ENCODE data around the gene RNU6-9.

RNU6-9 gene

DNA sequence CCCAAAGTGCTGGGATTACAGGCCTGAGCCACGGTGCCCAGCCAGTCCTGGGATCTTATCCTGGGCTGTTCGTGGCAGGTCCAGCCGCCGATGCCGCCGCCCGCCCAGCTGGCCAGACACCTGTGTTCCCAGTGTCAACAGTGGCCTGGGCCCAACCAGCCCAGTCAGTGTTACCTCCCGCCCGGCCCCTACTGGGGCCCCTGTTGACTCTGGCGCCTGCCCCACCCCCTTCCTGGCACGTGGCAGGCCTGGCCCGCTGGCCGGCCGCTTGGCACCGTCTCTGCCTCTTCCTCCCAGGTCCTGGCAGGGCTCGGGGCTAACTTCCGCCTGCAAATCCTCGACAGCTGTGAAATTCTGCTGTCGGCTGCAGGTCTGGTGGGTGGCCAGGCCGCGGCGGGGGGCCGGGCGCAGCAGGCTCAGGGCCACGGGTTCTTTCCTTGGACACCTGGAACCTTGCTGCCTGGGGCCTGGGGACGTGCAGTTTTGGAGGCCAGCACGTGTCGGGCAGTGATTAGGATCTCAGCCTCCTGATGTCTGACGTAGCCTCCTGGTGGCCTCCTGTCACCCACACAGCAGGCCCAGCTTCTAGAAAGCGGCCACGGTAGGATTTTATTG is 41.7 kb downstream of the RNU6-9 start:
- no peak overlapping the region for H3K9ac ChIP-seq
- H3K27me3 ChIP-seq (ENCODE audit: control insufficient read depth, insufficient read depth, low read length), result no peaks in the 10 kb centered on the region
- peak overlapping the region; percentile 93 for H3K27ac ChIP-seq
- no peak for TF ChIP-seq CTCF (IDR thresholded peaks at IDR 0.05)
- peak overlapping the region; percentile 22 for H3K4me3 ChIP-seq (ENCODE audit: low read depth, low read length)
- peak overlapping the region; percentile 67 for H2AFZ ChIP-seq
- H3K36me3 ChIP-seq (ENCODE audit: control insufficient read depth, insufficient read depth, low read length), result no peaks in the 10 kb centered on the region
- no peaks in the 10 kb centered on the region for H3K9me3 ChIP-seq (ENCODE audit: control insufficient read depth, low read length)
- H3K79me2 ChIP-seq, result peaks cover 27% of the 10 kb centered on the region
- peak overlapping the region; percentile 43 for H3K4me2 ChIP-seq (ENCODE audit: low read length)
- peaks cover 44% of the 10 kb centered on the region for H3K4me1 ChIP-seq

DNA sequence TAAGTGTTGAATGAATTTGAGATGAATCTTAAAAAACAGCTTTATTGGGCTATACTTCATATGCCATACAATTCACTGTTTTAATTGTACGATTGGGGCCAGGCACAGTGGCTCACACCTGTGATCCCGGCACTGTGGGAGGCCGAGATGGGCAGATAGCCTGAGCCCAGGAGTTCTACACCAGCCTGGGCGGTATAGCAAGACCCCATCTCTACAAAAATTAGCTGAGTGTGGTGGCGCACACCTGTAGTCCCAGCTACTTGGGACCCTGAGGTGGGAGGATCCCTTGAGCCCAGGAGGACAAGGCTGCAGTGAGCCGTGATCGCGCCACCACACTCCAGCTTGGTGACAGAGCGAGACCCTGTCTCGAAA is 42.9 kb downstream of the RNU6-9 start:
- Histone ChIP-seq H3K9ac (no peak overlapping the region), H3K4me1 (peaks cover 42% of the 10 kb centered on the region), H2AFZ (no peak overlapping the region), H3K9me3 (ENCODE audit: control insufficient read depth, low read length) (no peaks in the 10 kb centered on the region), H3K79me2 (peaks cover 29% of the 10 kb centered on the region), H3K36me3 (ENCODE audit: control insufficient read depth, insufficient read depth, low read length) (no peaks in the 10 kb centered on the region), H3K4me2 (ENCODE audit: low read length) (no peak overlapping the region), H3K4me3 (ENCODE audit: low read depth, low read length) (no peak overlapping the region), H3K27ac (no peak overlapping the region), H3K27me3 (ENCODE audit: control insufficient read depth, insufficient read depth, low read length) (no peaks in the 10 kb centered on the region)
- TF ChIP-seq CTCF (IDR thresholded peaks at IDR 0.05), result no peak

DNA sequence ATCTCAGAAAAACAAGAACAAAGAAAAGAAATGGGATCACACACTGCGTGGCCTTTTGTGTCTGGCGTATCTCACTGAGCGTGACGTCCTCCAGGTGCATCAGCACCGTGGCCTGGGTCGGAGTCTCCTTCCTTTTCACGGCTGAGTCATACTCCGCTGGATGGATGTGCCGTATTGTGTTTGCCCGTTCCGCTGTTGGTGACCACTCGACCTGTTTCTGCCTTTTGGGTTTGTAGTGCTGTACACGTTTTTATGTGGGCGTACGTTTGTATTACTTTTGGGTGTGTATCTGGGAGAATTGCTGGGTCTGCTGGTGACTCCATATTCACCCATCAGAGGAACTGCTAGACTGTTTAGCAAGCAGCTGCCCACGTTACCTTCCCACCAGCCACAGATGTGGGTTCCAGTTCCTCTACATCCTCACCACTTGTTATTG is 44.0 kb downstream of the RNU6-9 start:
- Histone ChIP-seq H3K4me2 (ENCODE audit: low read length) (no peak overlapping the region), H3K9ac (no peak overlapping the region), H3K4me3 (ENCODE audit: low read depth, low read length) (no peak overlapping the region), H2AFZ (no peak overlapping the region), H3K27me3 (ENCODE audit: control insufficient read depth, insufficient read depth, low read length) (no peaks in the 10 kb centered on the region), H3K79me2 (peaks cover 36% of the 10 kb centered on the region), H3K27ac (no peak overlapping the region), H3K9me3 (ENCODE audit: control insufficient read depth, low read length) (no peaks in the 10 kb centered on the region), H3K36me3 (ENCODE audit: control insufficient read depth, insufficient read depth, low read length) (no peaks in the 10 kb centered on the region), H3K4me1 (peaks cover 43% of the 10 kb centered on the region)
- TF ChIP-seq CTCF (IDR thresholded peaks at IDR 0.05), result no peak

GRCh38 chr19:938233-938923 is 45.1 kb downstream of the RNU6-9 start:
- Histone ChIP-seq H3K4me1 (peaks cover 33% of the 10 kb centered on the region), H3K9me3 (ENCODE audit: control insufficient read depth, low read length) (no peaks in the 10 kb centered on the region), H3K9ac (no peak overlapping the region), H3K79me2 (peaks cover 42% of the 10 kb centered on the region), H3K27ac (no peak overlapping the region), H3K4me2 (ENCODE audit: low read length) (no peak overlapping the region), H3K36me3 (ENCODE audit: control insufficient read depth, insufficient read depth, low read length) (no peaks in the 10 kb centered on the region), H2AFZ (no peak overlapping the region), H3K4me3 (ENCODE audit: low read depth, low read length) (no peak overlapping the region), H3K27me3 (ENCODE audit: control insufficient read depth, insufficient read depth, low read length) (no peaks in the 10 kb centered on the region)
- no peak for TF ChIP-seq CTCF (IDR thresholded peaks at IDR 0.05)

DNA sequence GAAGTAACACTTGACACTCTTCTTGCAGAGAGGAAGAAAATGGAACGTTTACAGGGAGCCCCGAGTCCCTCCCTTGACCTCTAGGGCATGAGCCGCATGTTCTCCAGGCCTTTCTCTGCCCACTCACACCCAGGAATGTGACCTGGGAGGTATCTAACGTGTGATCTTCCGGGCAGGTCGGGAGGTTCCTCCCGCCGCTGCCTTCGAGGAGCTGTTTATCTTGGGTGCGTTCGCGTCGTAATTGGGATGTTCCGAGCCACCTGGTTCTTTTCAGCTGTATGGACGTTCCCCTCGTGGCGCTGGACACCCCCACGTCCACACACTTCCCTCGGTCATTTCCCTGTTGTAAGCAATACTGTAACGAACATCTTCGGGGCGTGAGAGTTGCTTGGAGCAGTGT is 46.2 kb downstream of the RNU6-9 start:
- no peaks in the 10 kb centered on the region for H3K27me3 ChIP-seq (ENCODE audit: control insufficient read depth, insufficient read depth, low read length)
- no peak overlapping the region for H3K4me2 ChIP-seq (ENCODE audit: low read length)
- no peaks in the 10 kb centered on the region for H3K36me3 ChIP-seq (ENCODE audit: control insufficient read depth, insufficient read depth, low read length)
- H3K27ac ChIP-seq, result no peak overlapping the region
- peaks cover 23% of the 10 kb centered on the region for H3K4me1 ChIP-seq
- no peak overlapping the region for H2AFZ ChIP-seq
- no peaks in the 10 kb centered on the region for H3K9me3 ChIP-seq (ENCODE audit: control insufficient read depth, low read length)
- H3K4me3 ChIP-seq (ENCODE audit: low read depth, low read length), result no peak overlapping the region
- TF ChIP-seq CTCF (IDR thresholded peaks at IDR 0.05), result no peak
- peaks cover 51% of the 10 kb centered on the region for H3K79me2 ChIP-seq
- no peak overlapping the region for H3K9ac ChIP-seq
